Heart left ventricle (tissue), 13 donors: ENCODE data around the gene TAF6.

Experiments
- CTCF ChIP-seq, 12 donors: fragments of 200-600 bp; sonication (generic) in 4 of 12; IDR thresholded peaks; one replicate each; pipeline versions ENCODE4 v1.5.0 to v1.8.0; 2018 to 2022; ENCODE audit warnings: antibody characterized with exemption in 12 of 12, mild to moderate bottlenecking in 5 of 12
- POLR2A ChIP-seq, 2 donors: fragments of 450-650 bp; IDR thresholded peaks; one replicate each; pipeline ENCODE4 v1.6.1; 2017; ENCODE audit warnings: antibody characterized with exemption in 2 of 2, mild to moderate bottlenecking in 2 of 2, moderate library complexity in 2 of 2
- donor health status: ischemic (EF 13 %, LVEDD 7.1; RV severe dilation, severe dysfunction).
- donor health status: DM: no; HTN: yes; CAD: no.
- donor health status: DM: no; HTN: no; CAD: no.
- donor health status: ischemic (EF 25% LVEDD 6.9; RV normal size, moderate dysfunction).
- donor health status: ischemic (EF 25% LVEDD 5.7; RV mildly dilated, moderate dysfunction).
- donor health status: ischemic (EF 35%, LVEDD 5.7; RV mildly dilated, moderate dysfunction).
- donor health status: nonischemic (EF 11% LVEDD 7.7; RV severe dilation, severe dysfunction).
- donor health status: DM: yes; HTN: yes; CAD: no.
- donor health status: PGD.
- donor health status: ischemic (EF 29% LVEDD 5.4; RV normal size, mild dysfunction).
- donor health status: nonischemic (EF 23%, LVEDD 6.1; RV moderate dilation, normal function).

GRCh38 chr7:100166317-100166940 is 47.3 kb upstream of the TAF6 start:
- no peak for TF ChIP-seq CTCF (IDR thresholded peaks at IDR 0.05)
- no peak for TF ChIP-seq POLR2A (IDR thresholded peaks at IDR 0.05)
